ENCODE results near the gene SPO11. TPM values are rescaled to one million over a fixed set of nuclear protein-coding genes. Genes with fewer than 3 reads are reported as not detected.

SPO11 gene
- total and polyA plus RNA-seq, 2 of the 8 experiments (the other 6 are each of a cell fraction or from before 2014, with no cell fraction given) = not detected

DNA sequence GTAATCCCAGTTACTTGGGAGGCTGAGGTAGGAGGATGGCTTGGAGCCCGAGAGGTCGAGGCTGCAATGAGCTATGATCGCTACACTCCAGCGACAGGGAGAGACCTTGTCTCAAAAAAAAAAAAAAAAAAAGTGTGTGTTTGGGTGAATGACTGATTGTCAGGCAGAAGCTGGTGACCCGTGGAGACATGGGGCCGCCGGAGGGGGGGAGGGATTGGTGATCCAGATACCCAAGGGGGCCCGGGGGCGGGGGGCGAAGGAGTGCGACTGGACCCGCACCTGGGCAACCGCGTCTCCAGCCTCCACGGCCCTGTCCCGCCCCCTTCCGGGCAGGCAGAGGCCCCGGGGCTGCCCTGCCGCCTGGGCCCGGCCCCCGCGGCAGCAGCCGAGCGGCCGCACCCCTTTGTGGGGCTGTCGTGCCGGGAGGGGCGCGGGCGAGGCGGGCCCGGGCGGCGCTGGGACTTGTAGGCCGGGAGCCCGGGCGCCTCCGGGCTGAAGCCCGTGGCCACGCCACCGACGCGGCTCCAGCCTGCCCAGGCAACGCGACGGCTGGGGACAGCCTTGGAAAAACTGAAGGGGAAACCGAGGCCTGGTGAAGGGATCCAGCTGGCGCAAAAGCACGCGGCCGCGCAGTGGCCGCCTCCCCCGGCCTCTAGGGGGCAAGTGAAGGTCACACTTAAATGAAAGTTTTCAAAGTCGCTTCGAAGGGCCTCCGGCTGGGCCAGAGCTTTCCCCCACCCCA is 59.5 kb downstream of the SPO11 start (continued):
- TF ChIP-seq, protein P1, sequence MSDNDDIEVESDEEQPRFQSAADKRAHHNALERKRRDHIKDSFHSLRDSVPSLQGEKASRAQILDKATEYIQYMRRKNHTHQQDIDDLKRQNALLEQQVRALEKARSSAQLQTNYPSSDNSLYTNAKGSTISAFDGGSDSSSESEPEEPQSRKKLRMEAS (IDR thresholded peaks at IDR 0.05) = peak; percentile 74
- TF ChIP-seq EP300 (IDR thresholded peaks at IDR 0.05; ENCODE audit: borderline replicate concordance in 1 of 2, low read depth in 2 of 2, low read length in 2 of 2) (no peak), TAF1 (IDR thresholded peaks at IDR 0.05; ENCODE audit: low read depth, low read length) (peak; percentile 40; the same call in 1 of the 2 replicates), KDM1A (IDR thresholded peaks at IDR 0.05; ENCODE audit: borderline replicate concordance, low read length) (peak; percentile 48; the same call in 1 of the 2 replicates)

Measured in H1 (cell line).